HUDEP-2 (cell line): ENCODE results near the gene VIM.
"Not testable (repeated sequence)": the region's sequence is repeated elsewhere in the genome, so short reads cannot be mapped to it uniquely, and the experiment has no call there.

Experiments
- DNase-seq, 76 experiments: peaks; one replicate each; lab custom pipeline; 2025; ENCODE audit not compliant: unreplicated experiment in 76 of 76; lab: John Stamatoyannopoulos, UW

The VIM gene

GRCh38 chr10:17250736-17251135 lies 22.7 kb downstream of the VIM start:
- DNase-seq = no peak

- peak in 6 of 76 experiments; percentile 5 to 43 (median 23) for DNase-seq
Measured at GRCh38 chr10:17254543-17255050, 26.6 kb downstream of the VIM start.

GRCh38 chr10:17255512-17255911 lies 27.5 kb downstream of the VIM start:
- DNase-seq = no peak

GRCh38 chr10:17256051-17256450 lies 28.0 kb downstream of the VIM start:
- peak in 1 of 76 experiments; percentile 4 for DNase-seq

GRCh38 chr10:17256627-17257026 lies 28.6 kb downstream of the VIM start:
- no peak for DNase-seq

- DNase-seq = peak in 51 of 76 experiments; percentile 3 to 75 (median 31)
Measured at GRCh38 chr10:17257466-17258321, 29.7 kb downstream of the VIM start.

GRCh38 chr10:17262502-17262901 lies 34.5 kb downstream of the VIM start:
- no peak for DNase-seq

- DNase-seq = no peak
Measured at GRCh38 chr10:17263580-17263979, 35.5 kb downstream of the VIM start.

- DNase-seq = no peak
Measured at GRCh38 chr10:17265468-17265867, 37.4 kb downstream of the VIM start.

GRCh38 chr10:17266549-17266948 lies 38.5 kb downstream of the VIM start:
- DNase-seq = not testable (repeated sequence)

- DNase-seq = no peak
Measured at GRCh38 chr10:17272648-17273047, 44.6 kb downstream of the VIM start.

GRCh38 chr10:17273403-17273802 lies 45.4 kb downstream of the VIM start:
- DNase-seq = no peak

GRCh38 chr10:17276756-17277424 lies 48.8 kb downstream of the VIM start:
- no peak for DNase-seq

- no peak for DNase-seq
Measured at GRCh38 chr10:17278607-17279240, 50.7 kb downstream of the VIM start.

- DNase-seq = no peak
Measured at GRCh38 chr10:17282311-17282710, 54.3 kb downstream of the VIM start.

- no peak for DNase-seq
Measured at GRCh38 chr10:17286562-17287550, 58.8 kb downstream of the VIM start.
